IPS DF 6.9 (cell line): Measurements from ENCODE around the gene MAP4K2.

Experiments
- DNase-seq: peaks from one replicate; pipeline ENCODE4 v3.0.0-alpha.2; 2013; ENCODE audit warnings: low read depth, low spot score
- H3K27ac ChIP-seq: one replicate; pipeline ENCODE4 v1.5.1; 2013; ENCODE audit warnings: low read length, control low read depth
- H3K27me3 ChIP-seq: 2 replicates; pipeline ENCODE4 v1.6.1; 2013; ENCODE audit warnings: mild to moderate bottlenecking, low read length; ENCODE audit not compliant: control insufficient read depth, insufficient read depth
- H3K36me3 ChIP-seq: 2 replicates; pipeline ENCODE4 v1.6.1; 2013; ENCODE audit warnings: low read length; ENCODE audit not compliant: control insufficient read depth, insufficient read depth
- H3K4me1 ChIP-seq: 2 replicates; pipeline ENCODE4 v1.6.1; 2013; ENCODE audit warnings: low read length; ENCODE audit not compliant: control insufficient read depth, insufficient read depth
- H3K4me3 ChIP-seq: 2 replicates; pipeline ENCODE4 v1.5.1; 2013; ENCODE audit warnings: mild to moderate bottlenecking, low read length
- H3K9me3 ChIP-seq: 2 replicates; pipeline ENCODE4 v1.6.1; 2013; ENCODE audit warnings: low read length, inconsistent platforms; ENCODE audit not compliant: control insufficient read depth, insufficient read depth
- WGBS: extraction: QIAGEN DNeasy Blood & Tissue Kit; methylation state at CpG from one replicate; pipeline ENCODE4 v1.1.7; 2013; ENCODE audit warnings: mixed read lengths, missing lambda C conversion rate; ENCODE audit not compliant: insufficient read length, insufficient coverage; 5-methylcytosine and 5-hydroxymethylcytosine counted together

Gene MAP4K2

GRCh38 chr11:64800303-64801157, 2.5 kb downstream of the MAP4K2 start:
- H3K27me3 ChIP-seq: no peaks in the 10 kb centered on the region
- WGBS: no CpG with 5 or more reads among the region's 26 CpGs
- H3K9me3 ChIP-seq: no peaks in the 10 kb centered on the region
- H3K27ac ChIP-seq: no peak overlapping the region
- H3K36me3 ChIP-seq: peaks cover 9% of the 10 kb centered on the region; the same call in 1 of the 2 replicates
- no peak for DNase-seq
- 0 out of 2 replicates have a peak, but pooled peaks cover 2% of the 10 kb centered on the region for H3K4me1 ChIP-seq
- H3K4me3 ChIP-seq: no peak overlapping the region

DNA sequence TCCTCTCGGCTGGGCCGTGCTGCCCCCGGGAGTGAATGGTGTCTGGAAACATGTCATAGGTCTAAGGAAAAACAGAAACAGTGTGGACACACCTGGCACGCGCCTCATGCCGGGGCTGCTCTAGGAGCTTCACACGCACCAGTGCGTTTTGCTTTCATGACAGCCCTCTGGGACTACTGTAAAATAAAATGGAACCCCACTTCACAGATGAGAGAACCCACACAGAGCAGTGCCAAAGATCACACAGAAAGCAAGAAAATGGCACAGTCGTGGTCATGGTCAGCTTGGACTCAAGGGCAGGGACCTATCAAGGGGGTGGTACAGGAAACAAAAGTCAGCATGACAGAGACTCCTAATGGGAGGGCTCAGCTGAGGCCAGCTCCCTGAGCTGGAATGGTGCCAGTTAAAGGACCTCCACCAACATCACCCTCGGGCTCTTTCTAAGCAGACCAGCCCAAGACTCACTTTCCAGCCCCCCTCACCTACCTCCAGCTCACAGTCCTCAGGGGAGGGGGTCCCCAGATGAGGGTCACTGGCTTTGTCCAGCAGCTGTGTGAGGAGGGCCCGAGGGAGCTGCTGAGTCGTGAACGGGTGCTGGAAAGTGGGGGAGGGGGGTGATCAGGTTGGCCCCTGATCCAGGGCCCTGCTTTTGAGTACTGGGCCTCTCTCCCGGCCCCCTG, 3.3 kb downstream of the MAP4K2 start:
- H3K4me1 ChIP-seq: 0 out of 2 replicates have a peak, but pooled peaks cover 2% of the 10 kb centered on the region
- peaks cover 6% of the 10 kb centered on the region; the same call in 1 of the 2 replicates for H3K36me3 ChIP-seq
- H3K4me3 ChIP-seq: no peak overlapping the region
- DNase-seq: no peak
- no peak overlapping the region for H3K27ac ChIP-seq
- H3K27me3 ChIP-seq: no peaks in the 10 kb centered on the region
- no CpG with 5 or more reads among the region's 14 CpGs for WGBS
- no peaks in the 10 kb centered on the region for H3K9me3 ChIP-seq

DNA sequence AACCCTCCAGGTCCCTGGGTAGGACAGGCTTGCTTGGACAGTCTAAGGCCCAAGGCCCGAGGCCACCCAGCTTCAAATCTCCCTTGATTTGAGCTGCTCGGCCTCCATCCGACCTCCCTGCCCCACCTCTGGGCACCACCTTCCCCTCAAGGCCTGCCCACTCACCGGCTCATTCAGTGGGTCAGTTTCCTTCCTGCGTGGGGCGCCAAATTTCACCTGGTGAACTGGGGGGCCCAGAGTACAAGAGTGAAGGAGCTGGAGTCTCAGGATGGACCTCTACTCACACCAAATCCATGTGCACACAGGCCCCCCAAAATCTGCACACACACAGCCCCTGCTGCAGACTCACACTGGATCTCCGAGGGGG, 3.8 kb downstream of the MAP4K2 start:
- Histone ChIP-seq H3K27ac (no peak overlapping the region), H3K4me1 (0 out of 2 replicates have a peak, but pooled peaks cover 2% of the 10 kb centered on the region), H3K36me3 (peaks cover 6% of the 10 kb centered on the region; the same call in 1 of the 2 replicates), H3K27me3 (no peaks in the 10 kb centered on the region), H3K4me3 (no peak overlapping the region), H3K9me3 (no peaks in the 10 kb centered on the region)
- WGBS: no CpG with 5 or more reads among the region's 7 CpGs
- no peak for DNase-seq

- Histone ChIP-seq H3K36me3 (peaks cover 6% of the 10 kb centered on the region; the same call in 1 of the 2 replicates), H3K27me3 (no peaks in the 10 kb centered on the region), H3K4me3 (no peak overlapping the region), H3K4me1 (no peaks in the 10 kb centered on the region), H3K9me3 (no peaks in the 10 kb centered on the region), H3K27ac (no peak overlapping the region)
- DNase-seq: no peak
- no CpG with 5 or more reads among the region's 19 CpGs for WGBS
These were observed 6.1 kb downstream of the MAP4K2 start for GRCh38 chr11:64796757-64797541.

DNA sequence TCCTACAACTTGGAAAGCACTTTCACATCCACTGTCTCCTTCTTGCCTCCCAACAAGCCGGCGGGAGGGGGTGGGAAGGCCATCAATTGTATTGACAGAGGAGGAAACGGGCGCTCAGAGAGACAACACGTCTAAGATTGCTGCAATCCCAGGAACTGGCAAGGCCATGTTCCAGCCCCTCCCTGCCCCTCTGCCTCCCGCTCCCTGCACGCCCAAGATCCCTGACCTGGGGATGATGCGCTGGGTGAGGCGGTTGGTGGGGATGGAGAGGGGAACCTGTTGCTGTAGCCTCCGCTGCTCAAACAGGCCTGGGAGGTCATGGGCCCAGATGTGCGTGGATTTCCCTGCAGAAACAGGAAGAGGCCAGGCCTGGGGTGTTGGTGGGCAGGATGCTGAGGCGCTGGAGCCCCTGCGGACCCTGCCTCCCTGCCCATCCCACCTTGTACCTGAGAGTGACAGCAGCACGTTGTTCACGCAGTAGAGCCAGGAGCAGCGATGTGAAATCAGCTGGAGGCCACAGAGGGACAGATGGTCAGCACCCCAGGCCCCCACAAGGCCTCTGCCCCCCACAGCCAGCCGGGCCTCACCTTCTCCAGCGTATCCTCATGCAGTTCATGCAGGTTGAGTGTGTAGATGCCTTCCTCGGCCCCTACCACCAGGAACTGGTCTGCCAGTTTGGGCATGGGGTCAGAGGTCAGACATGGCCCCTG, 6.8 kb downstream of the MAP4K2 start:
- Histone ChIP-seq H3K27ac (no peak overlapping the region), H3K36me3 (peaks cover 6% of the 10 kb centered on the region; the same call in 1 of the 2 replicates), H3K4me3 (no peak overlapping the region), H3K4me1 (no peaks in the 10 kb centered on the region), H3K27me3 (no peaks in the 10 kb centered on the region), H3K9me3 (no peaks in the 10 kb centered on the region)
- no peak for DNase-seq
- no CpG with 5 or more reads among the region's 19 CpGs for WGBS

- Histone ChIP-seq H3K4me1 (no peaks in the 10 kb centered on the region), H3K4me3 (no peak overlapping the region), H3K27me3 (no peaks in the 10 kb centered on the region), H3K27ac (no peak overlapping the region), H3K9me3 (no peaks in the 10 kb centered on the region), H3K36me3 (peaks cover 9% of the 10 kb centered on the region; the same call in 1 of the 2 replicates)
- WGBS: no CpG with 5 or more reads among the region's 10 CpGs
- no peak for DNase-seq
These were observed 8.5 kb downstream of the MAP4K2 start for GRCh38 chr11:64794526-64794925.

DNA sequence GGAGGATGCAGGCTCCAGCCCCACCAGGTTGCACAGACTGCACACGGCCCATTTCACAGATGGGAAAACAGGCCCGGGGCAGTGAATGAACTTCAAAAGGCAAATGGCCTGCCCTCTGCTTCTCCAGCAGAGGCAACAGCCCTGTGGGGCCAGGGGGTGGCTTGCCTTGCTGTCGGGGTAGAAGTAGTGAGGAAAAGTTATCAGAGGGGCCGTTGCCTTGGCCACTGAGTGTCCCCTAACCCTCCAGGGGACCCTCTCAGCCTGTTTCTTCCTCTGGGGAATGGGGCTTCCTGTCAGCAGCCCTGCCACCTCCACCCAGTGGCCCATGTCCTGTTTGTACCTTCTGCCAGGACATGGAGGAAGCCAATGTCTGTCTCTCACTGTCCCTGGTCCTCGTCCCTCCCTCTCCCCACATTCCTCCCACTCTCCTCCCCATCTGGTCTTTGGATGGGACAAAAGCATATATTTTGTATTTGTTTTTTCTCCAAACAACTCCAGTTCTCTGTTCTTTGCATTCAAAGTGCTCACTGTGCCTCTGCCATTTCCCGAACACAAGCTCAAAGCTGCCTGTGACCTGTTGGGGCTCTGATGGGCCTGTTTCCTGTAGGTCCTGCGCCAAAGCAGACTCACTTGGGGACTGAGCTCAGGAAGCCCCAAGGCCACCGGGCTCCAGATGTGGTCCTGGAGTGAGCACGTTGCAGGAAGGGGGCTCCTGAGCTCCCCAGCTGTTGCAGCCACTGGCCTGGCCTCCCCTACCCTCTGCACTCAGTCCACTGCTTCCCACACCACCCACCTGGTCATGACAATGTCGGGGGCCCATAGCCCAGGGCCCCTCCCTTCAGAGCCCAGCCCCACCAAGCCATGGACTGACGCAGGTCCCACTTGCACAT, 9.5 kb downstream of the MAP4K2 start:
- no peak for DNase-seq
- Histone ChIP-seq H3K27ac (no peak overlapping the region), H3K4me3 (no peak overlapping the region), H3K4me1 (no peaks in the 10 kb centered on the region), H3K36me3 (peaks cover 8% of the 10 kb centered on the region), H3K27me3 (no peaks in the 10 kb centered on the region), H3K9me3 (no peaks in the 10 kb centered on the region)
- WGBS: no CpG with 5 or more reads among the region's 11 CpGs

DNA sequence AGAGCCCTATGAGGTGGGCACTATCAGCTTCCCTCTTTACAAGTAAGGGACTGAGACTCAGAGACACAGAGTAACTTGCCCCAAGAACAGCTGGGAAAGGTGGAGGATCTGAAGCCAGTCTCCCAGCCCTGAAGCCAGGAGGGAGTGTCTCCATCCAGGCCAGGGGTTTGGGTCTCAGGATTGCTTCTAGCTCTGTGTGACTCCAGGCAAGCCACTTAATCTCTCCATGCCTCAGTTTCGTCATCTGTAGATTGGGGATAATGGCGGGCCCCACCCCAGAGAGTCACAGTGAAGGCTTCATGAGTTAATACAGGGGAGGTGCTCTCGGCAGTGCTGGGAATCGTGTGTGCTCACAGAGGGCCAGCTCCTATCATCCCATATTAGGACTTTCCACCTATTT, 10.5 kb downstream of the MAP4K2 start:
- no peak overlapping the region for H3K27ac ChIP-seq
- H3K4me3 ChIP-seq: no peak overlapping the region
- no CpG with 5 or more reads among the region's 4 CpGs for WGBS
- no peaks in the 10 kb centered on the region for H3K27me3 ChIP-seq
- peaks cover 8% of the 10 kb centered on the region for H3K36me3 ChIP-seq
- DNase-seq: no peak
- H3K9me3 ChIP-seq: no peaks in the 10 kb centered on the region
- no peaks in the 10 kb centered on the region for H3K4me1 ChIP-seq

DNA sequence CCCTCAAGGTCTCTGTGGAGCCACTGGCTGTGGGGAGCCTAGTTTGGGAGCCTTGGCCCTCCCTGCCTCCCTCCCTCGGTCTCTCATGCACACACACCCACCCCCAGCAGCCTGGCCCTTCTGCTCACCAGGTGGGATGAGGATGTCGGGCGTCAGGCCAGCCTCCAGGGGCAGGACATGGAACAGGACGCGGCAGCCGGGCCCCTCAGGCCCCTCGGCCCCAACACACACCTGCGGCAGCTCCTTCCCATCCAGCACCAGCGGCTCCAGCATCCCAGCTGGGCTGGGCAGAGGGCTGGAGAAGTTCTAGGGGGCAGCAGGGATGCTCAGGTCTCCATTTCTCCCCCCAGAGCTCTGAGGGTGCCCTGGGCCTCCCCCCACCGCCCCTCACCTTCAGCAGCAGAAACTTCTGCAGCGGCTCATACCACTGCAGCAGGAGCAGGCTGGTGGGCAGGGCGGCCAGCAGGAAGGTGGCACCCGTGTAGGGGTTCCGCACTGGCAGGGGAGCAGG, 11.2 kb downstream of the MAP4K2 start:
- no peak for DNase-seq
- H3K4me3 ChIP-seq: no peak overlapping the region
- no peaks in the 10 kb centered on the region for H3K27me3 ChIP-seq
- H3K36me3 ChIP-seq: peaks cover 8% of the 10 kb centered on the region
- H3K27ac ChIP-seq: no peak overlapping the region
- WGBS: no CpG with 5 or more reads among the region's 14 CpGs
- no peaks in the 10 kb centered on the region for H3K4me1 ChIP-seq
- H3K9me3 ChIP-seq: no peaks in the 10 kb centered on the region
